GM19025 (cell line): Measurements from ENCODE around the gene IRX4.

Experiments used
- ATAC-seq: cut with Tn5 transposase; IDR thresholded peaks from one replicate; pipeline ENCODE4 v1.9.1; 2021; ENCODE audit warnings: mild to moderate bottlenecking, low read depth, moderate library complexity; ENCODE audit not compliant: unreplicated experiment

The IRX4 gene

DNA sequence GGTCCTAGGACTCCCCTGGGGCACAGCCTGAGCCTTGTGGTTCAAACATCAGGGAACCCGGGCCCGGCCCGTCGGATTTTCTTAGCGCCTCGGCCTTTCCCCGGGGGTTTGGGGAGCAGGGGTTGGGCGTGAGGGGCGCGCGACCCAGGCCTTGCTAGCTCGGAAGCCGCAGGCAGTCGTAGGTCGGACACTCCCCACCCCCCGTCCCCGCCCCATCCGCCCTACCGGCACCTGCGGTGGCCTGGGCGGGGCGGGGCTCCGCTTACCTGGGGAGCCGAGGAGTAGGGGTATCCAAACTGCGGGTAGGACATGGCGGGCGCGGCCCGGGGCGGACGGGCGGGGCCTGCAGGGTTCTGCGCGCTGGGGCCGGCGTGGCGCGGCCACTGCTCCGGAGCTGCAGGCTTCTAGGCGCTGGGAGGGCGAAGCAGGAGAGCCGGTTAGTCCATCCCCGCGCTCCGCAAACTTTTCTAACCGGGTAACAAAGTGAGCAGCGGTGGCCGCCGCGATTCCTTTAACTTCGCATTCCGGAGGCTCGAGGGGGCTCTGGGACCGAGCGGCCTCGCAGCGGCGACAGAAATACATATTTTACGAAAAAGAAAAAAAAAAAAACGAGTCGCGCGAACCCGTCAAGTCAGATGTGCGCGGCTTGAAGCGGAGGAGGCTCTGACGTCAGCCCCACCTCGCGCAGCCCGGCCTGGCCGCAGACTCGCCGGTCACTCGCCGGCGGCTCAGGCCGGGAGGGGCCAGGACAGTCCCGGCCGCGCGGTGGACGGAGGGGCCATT is at the start of gene IRX4:
TSS of gene IRX4 (minus strand) at position 589 of the 783 bp plus-strand sequence. CDS start at position 311, 278 bp downstream.
- ATAC-seq = no peak

DNA sequence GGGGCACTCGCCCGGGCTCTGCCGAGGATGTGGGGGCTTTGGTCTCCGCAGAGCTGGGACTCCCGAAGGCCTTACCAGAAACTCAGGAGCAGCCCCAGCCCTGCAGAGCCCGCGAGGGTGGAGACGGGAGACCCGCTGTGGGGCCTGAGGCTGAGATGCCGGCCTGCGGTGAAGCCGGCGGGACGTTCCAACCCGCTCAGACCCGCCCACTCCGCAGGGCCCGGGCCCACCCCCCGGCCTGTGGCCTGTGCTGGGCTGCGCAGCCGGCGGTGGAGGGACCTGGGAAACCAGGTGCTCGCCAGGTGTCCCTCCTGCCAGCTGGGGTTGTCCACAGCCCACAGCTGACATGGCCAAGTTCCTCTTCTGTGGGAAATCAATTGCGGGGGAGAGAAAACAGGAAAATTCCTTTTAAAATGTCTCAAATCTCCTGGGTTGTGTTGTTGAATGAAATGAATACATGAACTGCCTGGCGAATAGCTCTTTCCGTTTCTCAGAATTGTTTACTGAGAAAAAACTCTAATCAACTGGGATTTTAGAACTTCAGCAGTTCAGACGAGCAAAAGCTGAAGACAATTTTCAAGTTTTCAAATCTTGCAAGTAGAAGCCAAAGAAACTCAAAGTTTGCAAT is 49.0 kb upstream of the IRX4 start:
- no peak for ATAC-seq

DNA sequence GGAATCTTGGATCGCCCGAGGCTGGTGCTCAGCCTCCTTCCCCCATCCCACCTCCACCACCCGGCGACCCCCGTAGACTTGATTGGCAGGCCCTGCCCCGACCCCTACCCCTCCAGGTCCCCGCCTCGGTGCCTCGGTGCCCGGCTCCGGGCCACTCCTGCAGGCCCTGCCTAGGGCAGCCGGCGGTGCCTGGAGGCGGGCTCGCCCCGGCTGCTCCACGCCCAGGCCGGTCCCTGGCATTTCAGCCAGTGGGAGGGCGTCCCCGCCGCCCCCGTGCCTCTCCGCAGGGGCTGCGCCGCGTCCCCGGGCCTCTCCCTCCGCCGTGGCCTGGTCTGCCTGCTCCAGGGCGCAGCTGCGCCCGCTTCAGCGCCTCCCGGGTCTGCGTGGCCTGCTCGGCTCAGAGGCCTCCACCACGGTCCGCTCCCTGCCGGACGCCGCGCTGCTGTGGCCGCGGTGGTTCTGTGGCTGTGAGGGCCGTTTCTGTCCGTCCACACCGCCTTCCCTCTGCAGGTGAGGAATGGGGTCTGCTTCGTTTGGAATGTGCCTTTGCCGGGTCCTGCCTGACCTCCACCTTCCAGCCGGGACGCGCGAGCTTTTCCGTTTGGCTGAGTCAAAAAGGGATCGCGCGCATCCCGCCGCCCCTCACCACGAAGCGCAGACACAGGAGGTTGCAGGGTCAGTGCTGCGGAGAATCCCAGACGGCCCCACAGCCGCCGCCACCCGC is 48.3 kb upstream of the IRX4 start:
- ATAC-seq = no peak

DNA sequence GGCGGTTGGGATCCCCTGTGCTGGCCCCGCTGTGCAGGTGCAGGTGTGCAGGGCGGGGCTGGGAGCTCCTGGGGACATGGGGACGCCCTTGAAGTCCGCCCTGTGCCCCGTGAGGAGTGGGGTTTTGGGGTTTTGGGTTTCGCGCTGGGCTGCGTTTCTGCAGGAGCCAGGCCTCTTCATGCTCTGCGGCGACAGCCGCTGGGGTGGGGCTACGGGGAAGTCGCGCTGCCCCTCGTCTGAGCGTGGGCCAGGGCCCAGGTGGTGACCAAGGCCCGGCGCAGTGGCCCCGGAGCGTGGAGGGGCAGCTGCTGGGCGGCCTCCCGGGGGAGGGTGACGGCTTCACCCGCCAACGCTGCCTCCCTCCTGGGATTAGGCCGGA is 47.8 kb upstream of the IRX4 start:
- no peak for ATAC-seq

DNA sequence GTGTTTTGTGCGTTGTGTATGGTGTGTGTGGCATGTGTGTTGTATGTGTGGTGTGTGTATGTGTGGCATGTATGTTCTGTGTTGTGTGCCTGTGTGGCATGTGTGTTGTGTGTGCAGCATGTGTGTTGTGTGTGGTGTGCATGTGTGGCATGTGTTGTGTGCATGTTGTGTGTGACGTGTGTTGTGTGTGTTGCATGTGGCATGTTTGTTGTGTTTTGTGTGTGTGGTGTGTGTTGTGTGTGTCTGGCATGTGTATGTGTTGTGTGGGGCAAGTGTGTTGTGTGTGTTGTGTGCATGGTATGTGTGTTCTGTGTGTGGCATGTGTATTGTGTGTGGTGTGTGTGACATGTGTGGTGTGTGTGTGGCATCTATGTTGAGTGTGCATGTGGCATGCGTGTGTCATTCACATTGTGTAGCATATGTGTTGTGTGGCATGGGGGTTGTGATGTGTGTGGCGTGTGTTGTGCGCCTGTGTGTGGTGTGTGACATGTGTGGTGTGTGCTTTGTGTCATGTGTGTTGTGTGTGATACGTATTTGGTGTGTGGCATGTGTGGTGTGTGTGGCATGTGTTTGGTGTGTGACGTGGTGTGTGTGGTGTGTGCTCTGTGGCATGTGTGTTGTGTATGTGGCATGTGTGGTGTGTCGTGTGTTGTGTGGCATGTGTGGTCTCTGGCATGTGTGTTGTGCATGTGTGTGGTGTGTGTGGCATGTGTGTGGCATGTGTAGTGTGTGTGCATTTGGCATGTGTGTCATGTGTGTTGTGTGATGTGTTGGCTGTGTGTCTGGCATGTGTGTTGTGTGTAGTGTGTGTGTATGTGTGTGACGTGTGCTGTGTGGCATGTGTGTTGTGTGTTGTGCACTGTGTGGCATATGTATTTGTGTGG is 46.6 kb upstream of the IRX4 start:
- ATAC-seq = no peak

DNA sequence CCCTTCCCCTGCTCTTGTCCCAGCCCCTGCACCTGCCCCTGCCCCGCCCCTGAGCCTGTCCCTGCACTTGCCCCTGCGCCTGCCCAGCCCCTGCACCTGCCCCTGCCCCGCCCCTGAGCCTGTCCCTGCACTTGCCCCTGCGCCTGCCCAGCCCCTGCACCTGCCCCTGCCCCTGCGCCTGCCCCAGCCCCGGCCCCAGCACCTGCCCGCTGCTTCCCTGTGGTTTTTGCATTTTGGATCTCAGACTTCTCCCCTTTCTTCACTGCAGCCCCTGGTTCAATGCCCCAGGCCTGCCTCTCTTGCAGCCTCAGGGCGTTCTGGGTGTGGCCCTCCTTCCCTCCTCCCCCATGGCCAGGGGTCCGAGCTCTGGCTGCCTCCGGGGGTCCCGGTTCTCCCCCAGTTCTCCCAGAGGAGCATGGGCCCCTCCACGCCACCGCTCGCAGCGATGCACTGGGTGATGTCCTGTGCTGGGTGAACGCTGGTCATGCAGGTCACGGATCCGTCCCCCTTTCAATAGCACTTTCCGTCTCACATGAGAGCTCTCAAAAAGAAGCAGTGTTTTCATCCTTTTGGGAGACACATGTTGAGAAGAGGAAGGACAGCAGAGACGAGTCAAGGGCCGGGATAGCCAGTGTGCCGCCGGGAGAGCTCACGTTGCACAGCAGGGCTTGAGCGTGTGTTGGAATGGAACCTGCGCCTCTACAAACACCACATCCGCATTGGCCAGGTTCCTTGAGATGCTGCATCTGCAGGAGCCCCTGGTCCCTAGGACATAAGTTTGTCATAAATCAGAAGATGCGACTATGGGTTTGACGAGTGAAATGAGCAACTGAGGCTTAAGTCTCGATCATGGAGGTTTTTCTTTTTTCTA is 44.0 kb upstream of the IRX4 start:
- ATAC-seq = no peak

DNA sequence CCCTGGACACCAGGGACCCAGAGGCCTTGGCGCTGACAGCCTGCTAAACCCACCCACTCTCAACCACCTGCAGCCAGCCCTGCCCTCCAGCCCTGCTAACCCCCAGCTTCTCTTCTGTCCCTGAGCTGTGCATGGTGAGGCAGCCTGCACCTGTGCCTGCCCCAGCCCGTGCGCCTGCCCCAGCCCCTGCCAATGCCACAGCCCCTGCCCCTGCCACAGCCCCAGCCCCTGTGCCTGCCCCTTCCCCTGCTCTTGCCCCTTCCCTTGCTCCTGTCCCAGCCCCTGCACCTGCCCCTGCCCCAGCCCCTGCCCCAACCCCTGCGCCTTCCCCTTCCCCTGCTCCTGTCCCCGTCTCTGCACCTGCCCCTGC is 43.3 kb upstream of the IRX4 start:
- ATAC-seq = no peak

DNA sequence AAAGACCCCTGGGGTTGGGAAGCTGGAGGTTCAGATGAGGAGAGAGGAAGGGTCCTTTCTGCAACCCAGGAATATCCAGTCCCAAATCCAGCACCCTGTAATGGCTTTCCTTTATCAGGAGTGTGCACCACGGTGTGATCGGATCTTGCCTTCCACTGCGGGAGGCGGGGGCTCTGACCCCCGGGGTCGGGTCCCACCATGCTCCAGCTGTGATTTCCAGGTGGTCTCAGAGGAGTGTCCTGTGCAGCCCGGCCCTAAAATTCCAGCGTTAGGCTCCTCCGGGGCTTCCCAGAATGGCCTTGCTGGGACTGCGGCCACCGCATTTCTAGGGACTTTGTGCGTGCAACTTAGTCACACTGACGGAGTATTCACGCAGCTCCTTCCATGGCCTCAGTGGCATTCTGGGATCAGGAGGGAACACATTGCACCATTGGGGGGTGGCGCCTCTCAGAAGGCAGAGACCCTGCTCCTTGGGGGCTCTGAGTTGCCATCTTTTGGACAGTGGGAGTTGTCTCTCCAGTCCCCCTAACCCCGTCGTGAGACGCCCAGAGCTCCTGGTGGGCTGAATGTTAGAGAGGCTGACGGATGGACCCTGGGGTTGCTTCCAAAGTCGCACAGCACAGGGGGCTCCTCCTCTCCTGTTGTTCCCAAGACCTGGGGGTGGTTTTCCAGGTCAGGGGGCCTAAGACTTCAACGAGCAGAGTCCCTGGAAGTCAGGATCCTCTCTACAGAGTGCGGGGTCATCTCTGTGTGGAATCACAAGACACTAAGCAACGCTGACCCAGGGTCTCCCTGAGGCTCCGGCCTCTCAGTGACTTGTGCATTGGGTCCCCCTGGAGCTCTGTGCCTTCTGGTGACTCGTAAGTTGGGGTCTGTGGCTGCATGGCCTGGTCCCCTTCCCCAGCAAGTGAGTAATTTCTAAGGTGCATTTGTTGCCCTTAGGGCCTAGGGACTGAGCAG is 42.7 kb upstream of the IRX4 start:
- ATAC-seq = no peak

DNA sequence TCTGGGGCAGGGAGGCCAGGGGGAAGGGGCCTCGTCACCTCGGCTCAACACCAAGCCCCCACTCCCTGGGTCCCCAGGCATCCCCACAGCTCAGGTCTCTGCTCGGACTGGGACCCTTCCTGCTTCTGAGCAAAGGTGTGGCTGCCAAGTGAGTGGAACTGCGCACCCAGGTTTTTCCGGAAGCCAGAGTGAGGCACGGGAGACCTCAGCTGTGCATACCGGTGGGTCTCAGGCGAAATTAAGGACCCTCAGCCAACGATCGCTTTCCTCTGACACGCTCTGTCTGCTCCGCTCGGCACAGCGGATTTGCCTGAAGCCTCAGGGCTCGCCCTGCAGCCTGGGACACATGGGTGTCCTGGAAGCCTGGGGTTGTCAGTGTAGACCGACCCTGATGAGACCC is 41.0 kb upstream of the IRX4 start:
- ATAC-seq = no peak

DNA sequence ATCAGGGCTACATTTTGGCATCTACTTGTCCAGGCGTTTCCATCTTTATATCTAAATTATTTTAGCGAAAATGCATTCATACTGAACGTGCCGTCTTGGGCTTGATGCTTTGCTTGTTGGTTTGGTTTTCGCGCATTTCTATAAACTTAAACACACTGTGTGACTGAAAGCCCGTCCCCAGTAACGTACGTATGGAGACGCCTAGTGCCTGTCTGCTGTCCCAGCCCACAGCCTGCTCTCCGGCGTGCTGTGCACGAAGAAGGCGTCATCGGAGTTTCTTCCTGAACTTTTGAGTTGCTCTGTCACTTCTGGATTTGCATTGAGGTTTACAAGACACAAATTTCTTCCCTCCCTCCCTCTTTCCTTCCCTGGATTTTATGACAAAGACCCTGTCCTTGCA is 40.6 kb upstream of the IRX4 start:
- ATAC-seq = no peak

DNA sequence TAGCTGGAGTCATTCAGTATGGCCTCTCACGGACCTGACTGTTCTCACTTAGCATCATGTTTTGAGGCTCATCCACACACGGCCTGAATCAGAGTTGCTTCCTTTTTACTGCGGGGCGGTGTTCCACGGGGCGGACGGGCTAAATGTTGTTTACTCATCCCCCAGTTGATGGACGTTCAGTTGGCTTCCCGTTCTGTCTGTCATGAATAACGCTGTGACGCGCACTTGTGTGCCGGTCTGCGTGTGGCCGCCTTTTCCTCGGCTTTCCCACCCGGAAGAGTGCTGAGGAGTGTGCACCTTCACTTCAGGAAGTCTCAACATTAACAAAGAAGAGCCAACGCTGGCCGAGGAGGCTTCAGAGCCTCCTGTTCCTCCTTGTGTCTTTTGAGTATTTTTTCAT is 39.0 kb upstream of the IRX4 start:
- ATAC-seq = no peak

DNA sequence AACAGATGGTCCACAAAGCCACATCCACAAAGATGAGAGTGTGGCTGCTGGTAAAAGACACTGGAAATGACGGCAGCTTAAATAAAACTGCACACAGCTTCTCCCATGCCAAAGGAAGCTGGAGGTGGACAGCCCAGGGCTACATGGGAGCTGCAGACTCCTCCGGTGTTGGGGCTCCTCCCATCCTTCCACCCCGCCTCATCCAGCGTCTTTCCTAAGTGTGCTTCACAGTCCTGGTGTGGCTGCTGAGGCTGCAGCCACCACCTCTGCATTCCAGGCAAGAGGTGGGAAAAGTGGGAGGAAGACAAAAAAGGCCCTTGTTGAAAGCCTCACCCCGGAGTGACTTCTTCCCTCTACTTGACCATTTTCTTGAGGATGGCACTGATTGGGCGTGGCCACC is 37.0 kb upstream of the IRX4 start:
- no peak for ATAC-seq

DNA sequence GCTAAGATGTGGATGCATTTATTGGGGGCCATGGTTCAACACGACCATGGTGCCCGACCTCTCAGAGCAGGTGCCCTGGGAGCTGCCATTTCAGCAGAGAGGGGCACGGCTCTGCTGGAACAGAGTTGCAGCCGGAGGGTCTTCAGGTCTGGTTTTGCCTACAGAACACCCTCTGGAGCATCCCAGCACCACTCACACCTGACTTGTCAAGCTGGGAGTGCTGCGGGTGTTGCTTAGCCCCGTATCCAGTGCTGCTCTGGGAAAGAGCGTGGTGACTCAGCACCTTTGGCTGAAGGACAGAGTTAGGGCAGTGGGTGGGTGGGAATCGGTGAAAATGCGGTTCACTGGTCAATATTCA is 36.5 kb upstream of the IRX4 start:
- ATAC-seq = no peak

DNA sequence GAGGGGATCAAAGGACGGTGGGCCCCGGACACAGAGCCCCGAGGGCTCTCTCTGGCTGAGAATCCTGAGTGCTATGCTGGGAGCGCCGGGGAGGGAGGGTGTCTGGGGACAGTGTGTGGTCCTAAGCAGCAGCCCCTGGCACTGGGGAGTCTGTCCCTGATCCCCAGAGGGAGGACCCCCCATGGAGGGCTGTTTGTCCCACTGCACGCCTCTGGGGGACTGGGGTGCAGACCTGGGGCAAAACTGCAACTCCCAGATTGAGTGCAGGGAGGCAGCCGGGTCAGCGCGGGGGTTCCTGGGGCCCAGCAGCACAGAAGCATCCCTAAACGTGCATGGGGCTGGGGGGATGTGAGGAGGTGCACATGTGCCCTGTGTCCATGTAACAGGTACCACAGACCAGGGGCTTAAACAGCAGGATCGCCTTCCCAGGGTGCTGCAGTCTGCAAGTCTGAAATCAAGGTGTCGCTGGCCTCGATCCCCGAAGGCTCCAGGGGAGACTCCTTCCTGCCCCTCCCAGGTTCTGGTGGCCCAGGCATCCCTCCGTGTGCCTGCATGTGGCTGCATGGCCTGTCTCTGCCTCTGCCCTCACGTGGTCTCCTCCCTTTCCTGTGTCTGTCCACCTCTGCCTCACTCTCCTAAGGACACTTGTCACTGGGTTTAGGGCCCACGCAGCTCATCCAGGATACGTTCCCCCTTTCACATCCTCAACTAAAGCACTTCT is 35.9 kb upstream of the IRX4 start:
- ATAC-seq = no peak

DNA sequence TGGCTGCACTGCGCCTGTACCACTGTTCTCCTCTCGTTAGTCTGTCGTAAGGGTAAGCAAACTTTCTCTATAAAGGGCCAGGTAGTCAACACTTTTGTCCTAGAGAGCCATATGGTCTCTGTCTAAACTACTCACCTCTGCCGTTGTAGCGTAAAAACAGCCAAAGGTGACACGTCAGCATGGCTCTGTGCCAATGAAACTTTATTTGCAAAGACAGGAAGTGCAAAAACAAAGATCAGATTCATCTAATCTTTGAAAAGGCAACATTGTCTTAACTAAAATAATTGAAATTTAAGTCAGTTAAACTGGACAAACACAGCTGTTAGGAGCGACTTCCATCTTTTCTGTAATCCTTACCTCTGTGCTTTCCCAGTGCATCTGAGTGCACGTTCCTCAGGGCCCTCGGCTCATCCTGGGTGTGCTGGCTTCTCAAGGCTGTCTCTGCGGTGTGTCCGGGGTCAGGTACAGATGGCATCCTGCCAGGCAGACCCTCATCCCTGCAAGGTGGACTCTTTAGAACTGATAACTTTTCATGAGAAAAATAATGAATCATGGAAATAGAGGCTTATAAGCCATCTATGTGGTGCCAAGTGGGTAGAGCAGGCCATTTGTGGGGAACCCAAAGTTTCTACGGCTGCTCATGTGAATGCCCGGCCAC is 35.2 kb upstream of the IRX4 start:
- no peak for ATAC-seq

DNA sequence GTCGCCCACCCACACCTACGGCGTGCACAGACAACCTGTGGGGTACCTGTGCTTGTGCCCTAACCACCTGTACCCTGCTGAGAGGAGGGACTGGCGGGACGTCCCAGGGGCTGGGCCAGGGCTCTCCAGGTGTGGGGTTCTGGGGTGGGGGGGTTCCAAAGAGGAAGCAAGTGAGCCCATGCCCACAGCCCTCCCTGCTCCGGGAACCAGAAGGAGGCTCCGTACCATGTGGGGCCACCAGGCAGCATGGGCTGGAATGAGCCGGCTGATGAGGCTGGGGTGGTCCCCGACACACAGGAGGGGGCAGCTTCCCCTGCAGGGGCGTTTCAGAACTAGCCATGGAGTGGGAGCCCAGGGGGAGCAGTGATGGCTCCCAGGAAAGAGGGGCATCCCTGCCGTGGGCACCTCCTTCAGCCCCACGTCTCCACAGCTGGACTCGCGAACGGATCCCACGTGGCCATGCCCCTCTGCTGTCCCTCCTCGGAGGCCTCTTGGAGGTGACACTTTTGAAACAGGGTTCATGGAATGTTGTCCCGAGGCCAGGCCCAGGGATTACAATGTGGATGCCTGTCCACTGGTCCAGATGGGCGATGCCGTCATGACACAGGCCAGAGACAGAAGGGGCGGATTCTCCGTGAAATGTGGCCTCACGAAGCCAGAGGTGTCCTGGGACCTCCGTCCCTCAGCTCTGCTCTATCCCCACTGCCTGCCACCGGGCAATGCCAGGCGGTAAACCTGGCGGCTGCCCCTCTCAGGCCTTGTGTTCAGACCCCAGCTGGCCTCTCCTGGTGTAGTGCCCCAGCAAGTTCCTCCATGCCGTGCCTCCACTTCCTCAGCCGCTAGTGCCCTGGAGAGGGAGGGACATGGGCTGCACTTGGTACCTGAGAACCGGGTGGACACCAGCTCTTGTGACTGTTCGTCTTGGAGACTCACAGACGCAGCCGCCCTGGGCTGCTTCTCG is 33.6 kb upstream of the IRX4 start:
- no peak for ATAC-seq

DNA sequence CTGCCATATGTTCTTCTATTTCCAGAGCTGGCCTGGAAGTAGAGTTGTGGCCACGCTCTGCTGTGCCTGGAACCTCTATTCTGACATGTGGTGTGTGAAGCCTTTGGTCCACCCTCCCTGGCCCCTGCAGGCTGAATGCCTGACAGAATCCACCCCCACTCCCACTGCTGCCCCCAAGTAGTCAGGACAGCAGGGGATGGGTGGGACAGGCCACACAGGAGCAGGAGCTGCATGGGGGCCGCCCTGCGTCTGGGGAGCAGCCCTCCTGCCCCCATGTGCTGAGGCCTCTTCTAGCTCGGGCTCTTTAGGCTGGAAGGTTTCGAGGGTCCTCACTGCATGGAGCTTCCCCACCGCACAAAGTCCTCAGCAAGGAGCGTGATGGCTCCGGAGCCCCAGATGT is 32.6 kb upstream of the IRX4 start:
- ATAC-seq = no peak
